Neural progenitor cell (in vitro differentiated cells): ENCODE data around the gene IPO9. TPM values are rescaled to one million over a fixed set of nuclear protein-coding genes. Genes with fewer than 3 reads are reported as not detected.

Experiments used
- DNase-seq: peaks from one replicate; pipeline ENCODE4 v3.0.0-alpha.2; 2016; ENCODE audit warnings: low spot score
- H2AFZ ChIP-seq: fragments of 200-600 bp; sonication (generic); replicated peaks from 2 replicates; pipeline ENCODE4 v1.6.1; 2016; ENCODE audit warnings: antibody characterized with exemption
- H3F3A ChIP-seq: fragments of 200-600 bp; sonication (generic); 2 replicates; pipeline ENCODE4 v1.6.1; 2016; ENCODE audit warnings: antibody characterized with exemption, low read depth
- H3K27ac ChIP-seq: fragments of 200-600 bp; sonication (generic); 2 replicates; pipeline ENCODE4 v1.5.1; 2016; ENCODE audit warnings: mild to moderate bottlenecking
- H3K27me3 ChIP-seq: fragments of 200-600 bp; sonication (generic); 2 replicates; pipeline ENCODE4 v1.6.1; 2016; ENCODE audit warnings: mild to moderate bottlenecking, moderate library complexity
- H3K36me3 ChIP-seq: fragments of 200-600 bp; sonication (generic); 2 replicates; pipeline ENCODE4 v1.5.1; 2016
- H3K4me1 ChIP-seq: fragments of 200-600 bp; sonication (generic); 2 replicates; pipeline ENCODE4 v1.6.1; 2016; ENCODE audit warnings: mixed run types
- H3K4me2 ChIP-seq: fragments of 200-600 bp; sonication (generic); 2 replicates; pipeline ENCODE4 v1.6.1; 2016
- H3K4me3 ChIP-seq: fragments of 200-600 bp; sonication (generic); 2 replicates; pipeline ENCODE4 v1.5.1; 2016
- H3K79me2 ChIP-seq: fragments of 200-600 bp; sonication (generic); 2 replicates; pipeline ENCODE4 v1.6.1; 2016; ENCODE audit warnings: low read depth
- H3K9ac ChIP-seq: fragments of 200-600 bp; sonication (generic); 2 replicates; pipeline ENCODE4 v1.6.1; 2016
- H3K9me3 ChIP-seq: fragments of 200-600 bp; sonication (generic); 2 replicates; pipeline ENCODE4 v1.5.1; 2016; ENCODE audit warnings: low read depth
- H4K20me1 ChIP-seq: fragments of 200-600 bp; sonication (generic); 2 replicates; pipeline ENCODE4 v1.6.1; 2016; ENCODE audit warnings: low read depth
- H3K27ac Mint-ChIP-seq: 3 replicates; pipeline ENCODE4 v1.8.0; 2021; ENCODE audit warnings: mixed read lengths
- H3K27me3 Mint-ChIP-seq: 2 replicates; pipeline ENCODE4 v1.8.0; 2022; ENCODE audit warnings: low read depth, mild to moderate bottlenecking, inconsistent platforms, moderate library complexity, mixed read lengths; ENCODE audit not compliant: insufficient read depth
- H3K36me3 Mint-ChIP-seq: 3 replicates; pipeline ENCODE4 v1.8.0; 2021; ENCODE audit warnings: mixed read lengths
- H3K4me1 Mint-ChIP-seq: 3 replicates; pipeline ENCODE4 v1.8.0; 2021; ENCODE audit warnings: mixed read lengths
- H3K4me3 Mint-ChIP-seq: 3 replicates; pipeline ENCODE4 v1.8.0; 2021; ENCODE audit warnings: mild to moderate bottlenecking, moderate library complexity, mixed read lengths
- H3K9me3 Mint-ChIP-seq: 3 replicates; pipeline ENCODE4 v1.8.0; 2020; ENCODE audit warnings: mixed read lengths
- CTCF ChIP-seq: fragments of 200-600 bp; sonication (generic); IDR thresholded peaks from 2 replicates; pipeline ENCODE4 v1.5.1; 2017; ENCODE audit warnings: antibody characterized with exemption, mild to moderate bottlenecking
- EZH2 ChIP-seq: fragments of 200-600 bp; sonication (generic); IDR thresholded peaks from 2 replicates; pipeline ENCODE4 v1.6.1; 2017; ENCODE audit warnings: antibody characterized with exemption, mild to moderate bottlenecking, moderate library complexity
- EZH2phosphoT487 ChIP-seq: fragments of 200-600 bp; sonication (generic); IDR thresholded peaks from 2 replicates; pipeline ENCODE4 v1.6.1; 2017; ENCODE audit warnings: antibody characterized with exemption
- total RNA-seq: library from RNA; depleted of rRNA; stranded (reverse); fragments of >200 nt; gene quantifications from 2 replicates; pipeline ENCODE4 v1.2.3, GENCODE V29; 2015; ENCODE audit warnings: low replicate concordance

The IPO9 gene
- total RNA-seq, 1 donor from 2014 or later = 63.2 TPM

- H3K4me3 ChIP-seq = no peak overlapping the region
- peaks cover 10% of the 10 kb centered on the region for H3K27me3 Mint-ChIP-seq
- no peak overlapping the region for H3K4me3 Mint-ChIP-seq
- H3K9me3 Mint-ChIP-seq = no peaks in the 10 kb centered on the region
- H3K4me2 ChIP-seq = no peak overlapping the region
- no peak overlapping the region for H3K27ac ChIP-seq
- no peaks in the 10 kb centered on the region for H3F3A ChIP-seq
- H3K27ac Mint-ChIP-seq = peak overlapping the region; percentile 11
- H3K79me2 ChIP-seq = no peaks in the 10 kb centered on the region
- TF ChIP-seq CTCF (no peak), EZH2 (no peak), EZH2phosphoT487 (no peak)
- no peak overlapping the region for H3K9ac ChIP-seq
- no peaks in the 10 kb centered on the region for H4K20me1 ChIP-seq
- no peak for DNase-seq
- H2AFZ ChIP-seq = no peak overlapping the region
- no peaks in the 10 kb centered on the region for H3K27me3 ChIP-seq
- H3K4me1 ChIP-seq = no peaks in the 10 kb centered on the region
- H3K4me1 Mint-ChIP-seq = peaks cover 20% of the 10 kb centered on the region
- no peaks in the 10 kb centered on the region for H3K36me3 ChIP-seq
- H3K36me3 Mint-ChIP-seq = no peaks in the 10 kb centered on the region
- no peaks in the 10 kb centered on the region for H3K9me3 ChIP-seq
These were observed 89.4 kb downstream of the IPO9 start for GRCh38 chr1:201918343-201918742.

GRCh38 chr1:201921952-201922558, 93.1 kb downstream of the IPO9 start:
- Histone ChIP-seq H3K79me2 (no peaks in the 10 kb centered on the region), H3K9me3 (no peaks in the 10 kb centered on the region), H3K36me3 (no peaks in the 10 kb centered on the region), H3K27me3 (no peaks in the 10 kb centered on the region), H3K4me1 (no peaks in the 10 kb centered on the region), H3K4me2 (no peak overlapping the region), H3K4me3 (no peak overlapping the region), H3K9ac (no peak overlapping the region), H4K20me1 (no peaks in the 10 kb centered on the region), H2AFZ (no peak overlapping the region), H3F3A (no peaks in the 10 kb centered on the region), H3K27ac (no peak overlapping the region)
- H3K27me3 Mint-ChIP-seq = peaks cover 2% of the 10 kb centered on the region
- peaks cover 12% of the 10 kb centered on the region for H3K4me1 Mint-ChIP-seq
- no peaks in the 10 kb centered on the region for H3K9me3 Mint-ChIP-seq
- H3K4me3 Mint-ChIP-seq = no peak overlapping the region
- TF ChIP-seq EZH2phosphoT487 = no peak
- no peak for TF ChIP-seq EZH2
- no peak for TF ChIP-seq CTCF
- DNase-seq = no peak
- no peak overlapping the region for H3K27ac Mint-ChIP-seq
- H3K36me3 Mint-ChIP-seq = no peaks in the 10 kb centered on the region

GRCh38 chr1:201925301-201925567, 96.3 kb downstream of the IPO9 start:
- Histone ChIP-seq H3K4me3 (no peak overlapping the region), H3F3A (no peaks in the 10 kb centered on the region), H4K20me1 (no peaks in the 10 kb centered on the region), H3K27ac (no peak overlapping the region), H3K79me2 (no peaks in the 10 kb centered on the region), H3K36me3 (no peaks in the 10 kb centered on the region), H3K4me2 (no peak overlapping the region), H3K9ac (no peak overlapping the region), H3K27me3 (no peaks in the 10 kb centered on the region), H2AFZ (no peak overlapping the region), H3K4me1 (no peaks in the 10 kb centered on the region), H3K9me3 (no peaks in the 10 kb centered on the region)
- peaks cover 2% of the 10 kb centered on the region for H3K27me3 Mint-ChIP-seq
- no peaks in the 10 kb centered on the region for H3K4me1 Mint-ChIP-seq
- no peaks in the 10 kb centered on the region for H3K9me3 Mint-ChIP-seq
- TF ChIP-seq EZH2phosphoT487 = no peak
- TF ChIP-seq EZH2 = no peak
- no peak for TF ChIP-seq CTCF
- no peak overlapping the region for H3K27ac Mint-ChIP-seq
- no peak overlapping the region for H3K4me3 Mint-ChIP-seq
- DNase-seq = no peak
- H3K36me3 Mint-ChIP-seq = no peaks in the 10 kb centered on the region
